Measurements from ENCODE around the gene SPATA2L. TPM values are rescaled to one million over a fixed set of nuclear protein-coding genes. Genes with fewer than 3 reads are reported as not detected.

SPATA2L gene
- polyA plus RNA-seq, 1 donor (not counting 4 experiments of a cell fraction or from before 2014, with no cell fraction given): 1.7 TPM

DNA sequence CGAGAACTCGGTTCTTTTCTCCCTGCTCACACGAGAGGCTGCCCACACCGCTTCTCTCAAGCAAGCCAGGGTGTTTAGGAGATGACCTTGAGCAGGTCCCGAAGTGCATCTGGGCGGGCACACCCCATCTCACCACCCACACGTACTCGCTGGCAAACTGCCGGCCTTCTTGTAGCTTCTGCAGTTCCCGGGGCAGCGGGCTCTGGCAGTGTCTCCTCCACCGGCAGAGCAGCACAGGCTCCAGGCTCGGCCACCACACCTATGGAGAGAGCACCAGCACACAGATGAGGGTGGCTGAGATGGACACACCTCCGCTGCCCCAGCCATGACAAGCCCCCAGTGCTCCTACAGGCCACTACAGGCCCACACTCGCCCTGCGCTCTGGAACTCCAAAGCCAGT lies 43.3 kb upstream of the SPATA2L start:
- dilution Hi-C loops (cut with MboI; ENCODE audit: extremely low pct_ligation_motif_present, low sequenced_read_pairs): no loop called here
- Histone ChIP-seq H3K4me2 (ENCODE audit: control insufficient read depth, extremely low read depth, insufficient read depth, low read depth, low read length) (no peak overlapping the region), H2AFZ (ENCODE audit: control insufficient read depth, low read length) (no peak overlapping the region), H3K9me3 (ENCODE audit: control insufficient read depth, low read depth, low read length) (no peaks in the 10 kb centered on the region), H3K27ac (ENCODE audit: control insufficient read depth, insufficient read depth, low read length) (no peak overlapping the region), H3K4me3 (ENCODE audit: control insufficient read depth in 2 of 3, extremely low read depth in 1 of 3, insufficient read depth in 2 of 3, low read depth in 1 of 3, low read length in 3 of 3) (no peak overlapping the region), H3K79me2 (ENCODE audit: control insufficient read depth, insufficient read depth, low read length) (no peaks in the 10 kb centered on the region), H3K27me3 (ENCODE audit: control insufficient read depth, extremely low read depth, insufficient read depth, low read length) (no peaks in the 10 kb centered on the region), H4K20me1 (ENCODE audit: control insufficient read depth, extremely low read depth, insufficient read depth, low read length) (no peaks in the 10 kb centered on the region), H3K9ac (ENCODE audit: control insufficient read depth, extremely low read depth, insufficient read depth, low read length) (no peak overlapping the region), H3K36me3 (ENCODE audit: control insufficient read depth in 2 of 2, extremely low read depth in 1 of 2, insufficient read depth in 2 of 2, low read length in 2 of 2) (peaks cover 11 to 26% of the 10 kb centered on the region in 2 experiments), H3K9me1 (ENCODE audit: control insufficient read depth, extremely low read depth, insufficient read depth, low read length) (no peaks in the 10 kb centered on the region), H3K4me1 (ENCODE audit: control insufficient read depth, extremely low read depth, insufficient read depth, low read length) (no peaks in the 10 kb centered on the region)
- FAIRE-seq: no peak
- no peak for TF ChIP-seq EZH2 (IDR thresholded peaks at IDR 0.05; ENCODE audit: low read length)
- TF ChIP-seq, protein P1, sequence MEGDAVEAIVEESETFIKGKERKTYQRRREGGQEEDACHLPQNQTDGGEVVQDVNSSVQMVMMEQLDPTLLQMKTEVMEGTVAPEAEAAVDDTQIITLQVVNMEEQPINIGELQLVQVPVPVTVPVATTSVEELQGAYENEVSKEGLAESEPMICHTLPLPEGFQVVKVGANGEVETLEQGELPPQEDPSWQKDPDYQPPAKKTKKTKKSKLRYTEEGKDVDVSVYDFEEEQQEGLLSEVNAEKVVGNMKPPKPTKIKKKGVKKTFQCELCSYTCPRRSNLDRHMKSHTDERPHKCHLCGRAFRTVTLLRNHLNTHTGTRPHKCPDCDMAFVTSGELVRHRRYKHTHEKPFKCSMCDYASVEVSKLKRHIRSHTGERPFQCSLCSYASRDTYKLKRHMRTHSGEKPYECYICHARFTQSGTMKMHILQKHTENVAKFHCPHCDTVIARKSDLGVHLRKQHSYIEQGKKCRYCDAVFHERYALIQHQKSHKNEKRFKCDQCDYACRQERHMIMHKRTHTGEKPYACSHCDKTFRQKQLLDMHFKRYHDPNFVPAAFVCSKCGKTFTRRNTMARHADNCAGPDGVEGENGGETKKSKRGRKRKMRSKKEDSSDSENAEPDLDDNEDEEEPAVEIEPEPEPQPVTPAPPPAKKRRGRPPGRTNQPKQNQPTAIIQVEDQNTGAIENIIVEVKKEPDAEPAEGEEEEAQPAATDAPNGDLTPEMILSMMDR (optimal IDR thresholded peaks at IDR 0.05 in 1 of 3, IDR thresholded peaks at IDR 0.05 in 1 of 3, conservative IDR thresholded peaks at IDR 0.05 in 1 of 3; ENCODE audit: extremely low read depth in 1 of 3, insufficient read depth in 2 of 3, low read length in 3 of 3): no peak
- DNase-seq (ENCODE audit: low read depth, low spot score): no peak

DNA sequence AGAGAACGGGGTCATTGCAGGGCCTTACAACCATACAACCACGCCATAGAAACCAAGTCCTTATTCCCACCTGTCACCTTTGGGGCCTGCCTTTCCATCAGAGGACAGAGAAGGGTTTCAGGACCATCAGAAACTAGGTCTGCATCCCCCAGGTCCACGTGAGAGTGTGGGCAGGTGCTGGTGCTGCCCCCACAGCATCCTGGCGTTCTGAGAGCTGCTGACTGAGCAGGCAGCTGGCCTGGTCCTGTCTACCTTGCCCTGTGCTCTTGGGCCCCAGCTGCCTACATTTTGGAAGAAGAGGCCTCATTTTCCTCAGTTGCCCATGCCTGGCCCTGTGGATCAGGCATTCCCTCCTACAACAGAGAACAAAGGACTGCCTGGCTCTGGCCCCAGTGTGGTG lies 41.4 kb upstream of the SPATA2L start:
- Histone ChIP-seq H3K9me3 (ENCODE audit: control insufficient read depth, low read depth, low read length) (no peaks in the 10 kb centered on the region), H3K9me1 (ENCODE audit: control insufficient read depth, extremely low read depth, insufficient read depth, low read length) (no peaks in the 10 kb centered on the region), H3K36me3 (ENCODE audit: control insufficient read depth in 2 of 2, extremely low read depth in 1 of 2, insufficient read depth in 2 of 2, low read length in 2 of 2) (peaks cover 26 to 35% of the 10 kb centered on the region in 2 experiments), H2AFZ (ENCODE audit: control insufficient read depth, low read length) (no peak overlapping the region), H3K27me3 (ENCODE audit: control insufficient read depth, extremely low read depth, insufficient read depth, low read length) (no peaks in the 10 kb centered on the region), H3K4me2 (ENCODE audit: control insufficient read depth, extremely low read depth, insufficient read depth, low read depth, low read length) (no peak overlapping the region), H3K9ac (ENCODE audit: control insufficient read depth, extremely low read depth, insufficient read depth, low read length) (no peak overlapping the region), H3K79me2 (ENCODE audit: control insufficient read depth, insufficient read depth, low read length) (no peaks in the 10 kb centered on the region), H3K27ac (ENCODE audit: control insufficient read depth, insufficient read depth, low read length) (no peak overlapping the region), H4K20me1 (ENCODE audit: control insufficient read depth, extremely low read depth, insufficient read depth, low read length) (peaks cover 2% of the 10 kb centered on the region), H3K4me1 (ENCODE audit: control insufficient read depth, extremely low read depth, insufficient read depth, low read length) (no peaks in the 10 kb centered on the region), H3K4me3 (ENCODE audit: control insufficient read depth in 2 of 3, extremely low read depth in 1 of 3, insufficient read depth in 2 of 3, low read depth in 1 of 3, low read length in 3 of 3) (no peak overlapping the region)
- TF ChIP-seq EZH2 (IDR thresholded peaks at IDR 0.05; ENCODE audit: low read length): no peak
- TF ChIP-seq, protein P1 (optimal IDR thresholded peaks at IDR 0.05 in 1 of 3, IDR thresholded peaks at IDR 0.05 in 1 of 3, conservative IDR thresholded peaks at IDR 0.05 in 1 of 3; ENCODE audit: extremely low read depth in 1 of 3, insufficient read depth in 2 of 3, low read length in 3 of 3): no peak
- FAIRE-seq (no peak), DNase-seq (ENCODE audit: low read depth, low spot score) (no peak)
- dilution Hi-C loops (cut with MboI; ENCODE audit: extremely low pct_ligation_motif_present, low sequenced_read_pairs): no loop called here
